IMR-90 (cell line): ENCODE measurements around the gene KDM5B. TPM values are rescaled to one million over a fixed set of nuclear protein-coding genes. Genes with fewer than 3 reads are reported as not detected.
A peak's percentile ranks its signal among the peaks of the same experiment; 100 is the strongest.

Source experiments
- ATAC-seq: fragments of 200-7000 bp; cut with Tn5 transposase; 2 replicates; pipeline ENCODE4 v1.9.1; 2020; ENCODE audit warnings: low read depth, mild to moderate bottlenecking, moderate library complexity
- BruUV-seq: library from RNA; stranded (reverse); fragments of 400-500 nt; replicated peaks from 2 replicates; lab custom pipeline; 2021; lab: Mats Ljungman, UMichigan
- CTCF ChIA-PET: fragments of 300-600 bp; formaldehyde crosslinking; extraction: SDS; loops from one replicate; lab custom pipeline; 2021; ENCODE audit warnings: antibody characterized with exemption; lab: Yijun Ruan, JAX
- POLR2A ChIA-PET: fragments of 300-600 bp; sonication (Branson Sonifier 250); formaldehyde crosslinking; loops from one replicate; lab custom pipeline; 2022; ENCODE audit warnings: antibody characterized with exemption; ENCODE audit not compliant: unreplicated experiment; lab: Charles Lee
- DNase-seq: peaks from one replicate; pipeline ENCODE4 v3.0.0; 2013
- H2AFZ ChIP-seq: replicated peaks from 2 replicates; pipeline ENCODE3; 2013; ENCODE audit warnings: low read length, mild to moderate bottlenecking; ENCODE audit not compliant: poor library complexity
- H2AK5ac ChIP-seq: 2 replicates; pipeline ENCODE4 v1.6.1; 2013; ENCODE audit warnings: low read depth, low read length, inconsistent platforms
- H2AK9ac ChIP-seq: replicated peaks from 2 replicates; pipeline ENCODE3; 2013; ENCODE audit warnings: mild to moderate bottlenecking, low read depth, low read length, moderate library complexity; ENCODE audit not compliant: poor library complexity
- H2BK120ac ChIP-seq: 2 replicates; pipeline ENCODE4 v1.6.1; 2013; ENCODE audit warnings: low read depth, low read length, inconsistent platforms
- H2BK15ac ChIP-seq: 3 replicates; pipeline ENCODE4 v1.6.1; 2013; ENCODE audit warnings: low read depth, low read length, inconsistent platforms
- H2BK20ac ChIP-seq: 2 replicates; pipeline ENCODE4 v1.6.1; 2013; ENCODE audit warnings: low read depth, mild to moderate bottlenecking, inconsistent platforms, low read length, moderate library complexity
- H2BK5ac ChIP-seq: 2 replicates; pipeline ENCODE4 v1.6.1; 2013; ENCODE audit warnings: mild to moderate bottlenecking, low read depth, low read length, inconsistent platforms; ENCODE audit not compliant: poor library complexity, severe bottlenecking
- H3K14ac ChIP-seq: replicated peaks from 2 replicates; pipeline ENCODE4 v1.6.1; 2013; ENCODE audit warnings: low read depth, low read length, inconsistent platforms
- H3K18ac ChIP-seq: 2 replicates; pipeline ENCODE4 v1.6.1; 2013; ENCODE audit warnings: low read depth, low read length, control low read depth
- H3K23ac ChIP-seq: 2 replicates; pipeline ENCODE4 v1.6.1; 2013; ENCODE audit warnings: low read depth, low read length, inconsistent platforms
- H3K27ac ChIP-seq: 2 replicates; pipeline ENCODE4 v1.5.1; 2013; ENCODE audit warnings: mild to moderate bottlenecking, control low read depth, low read length; ENCODE audit not compliant: insufficient read depth
- H3K27me3 ChIP-seq: 2 replicates; pipeline ENCODE4 v1.6.1; 2013; ENCODE audit warnings: low read length; ENCODE audit not compliant: control insufficient read depth, insufficient read depth
- H3K36me3 ChIP-seq: 2 replicates; pipeline ENCODE4 v1.6.1; 2013; ENCODE audit warnings: low read length, mixed read lengths; ENCODE audit not compliant: control insufficient read depth, insufficient read depth
- H3K4ac ChIP-seq: 2 replicates; pipeline ENCODE4 v1.6.1; 2013; ENCODE audit warnings: low read depth, low read length, inconsistent platforms
- H3K4me1 ChIP-seq: 2 replicates; pipeline ENCODE4 v1.6.1; 2013; ENCODE audit warnings: low read length, mixed read lengths; ENCODE audit not compliant: control insufficient read depth, insufficient read depth
- H3K4me2 ChIP-seq: 2 replicates; pipeline ENCODE4 v1.6.1; 2013; ENCODE audit warnings: low read depth, mild to moderate bottlenecking, control low read depth, low read length, moderate library complexity
- H3K4me3 ChIP-seq: 2 replicates; pipeline ENCODE4 v1.5.1; 2013; ENCODE audit warnings: low read depth, mild to moderate bottlenecking, control low read depth, low read length, moderate library complexity; ENCODE audit not compliant: insufficient read depth
- H3K56ac ChIP-seq: 2 replicates; pipeline ENCODE4 v1.6.1; 2013; ENCODE audit warnings: low read length, inconsistent platforms; ENCODE audit not compliant: insufficient read depth; ENCODE audit errors: extremely low read depth
- H3K79me1 ChIP-seq, 2 experiments: 2 replicates each; pipeline ENCODE4 v1.6.1; 2013; ENCODE audit warnings: low read length in 2 of 2, inconsistent platforms in 1 of 2, low read depth in 1 of 2
- H3K9ac ChIP-seq: 2 replicates; pipeline ENCODE4 v1.6.1; 2013; ENCODE audit warnings: low read depth, low read length, control low read depth
- H3K9me1 ChIP-seq: 2 replicates; pipeline ENCODE4 v1.6.1; 2013; ENCODE audit warnings: low read length, inconsistent platforms; ENCODE audit not compliant: insufficient read depth
- H3K9me3 ChIP-seq: 2 replicates; pipeline ENCODE4 v1.6.1; 2013; ENCODE audit warnings: low read length; ENCODE audit not compliant: control insufficient read depth, insufficient read depth
- H4K20me1 ChIP-seq: 2 replicates; pipeline ENCODE4 v1.6.1; 2013; ENCODE audit warnings: low read length, inconsistent platforms; ENCODE audit not compliant: insufficient read depth
- H4K5ac ChIP-seq: 2 replicates; pipeline ENCODE4 v1.6.1; 2013; ENCODE audit warnings: mild to moderate bottlenecking, low read depth, low read length, control low read depth
- H4K8ac ChIP-seq, 2 experiments: 2 replicates each; pipeline ENCODE4 v1.6.1; 2013; ENCODE audit warnings: low read depth in 2 of 2, low read length in 2 of 2, control low read depth in 1 of 2, inconsistent platforms in 1 of 2
- H4K91ac ChIP-seq: 2 replicates; pipeline ENCODE4 v1.6.1; 2013; ENCODE audit warnings: low read depth, low read length, inconsistent platforms; ENCODE audit not compliant: insufficient read depth
- CHD1 ChIP-seq: IDR thresholded peaks from 2 replicates; pipeline ENCODE4 v1.6.1; 2012; ENCODE audit warnings: low read depth, low read length, improper control_type of control experiment
- CTCF ChIP-seq: conservative IDR thresholded peaks from 2 replicates; pipeline ENCODE4 v1.5.1; 2012; ENCODE audit warnings: mild to moderate bottlenecking, low read depth, low read length, improper control_type of control experiment
- FOS ChIP-seq: fragments of 150-350 bp; IDR thresholded peaks from 2 replicates; pipeline ENCODE4 v1.6.1; 2016; ENCODE audit warnings: low read depth, low read length
- WGBS, 2 experiments: methylation state at CpG; one replicate each; pipeline versions ENCODE4 v1.1.5 to v1.1.7; 2013; ENCODE audit warnings: missing lambda C conversion rate in 2 of 2; ENCODE audit not compliant: insufficient read length in 1 of 2; ENCODE audit errors: extremely low coverage in 2 of 2; 5-methylcytosine and 5-hydroxymethylcytosine counted together
- dilution Hi-C: fragments of 300-500 bp; cut with HindIII; formaldehyde crosslinking; loops from one replicate; pipeline ENCODE4 v1.14.3; 2018; ENCODE audit warnings: low sequenced_read_pairs; ENCODE audit not compliant: unreplicated experiment
- in situ Hi-C: fragments of 300-500 bp; cut with MboI; formaldehyde crosslinking; loops from 3 replicates; pipeline ENCODE4 v1.14.3; 2019; ENCODE audit warnings: low sequenced_read_pairs, inconsistent platforms, mixed read lengths
- intact Hi-C: fragments of 100-400 bp; cut with micrococcal nuclease; formaldehyde crosslinking; loops from 2 replicates; pipeline ENCODE4 v1.10.0; 2022
- polyA plus RNA-seq, 3 experiments: library from polyadenylated mRNA; depleted of rRNA; stranded (reverse); fragments of >200 nt; gene quantifications; 2 replicates each; pipeline ENCODE4 v1.2.3, GENCODE V29; 2012; ENCODE audit warnings: low replicate concordance in 1 of 3
- total RNA-seq: library from RNA; depleted of rRNA; stranded (reverse); fragments of >200 nt; gene quantifications from 2 replicates; pipeline ENCODE4 v1.2.3, GENCODE V29; 2012

The KDM5B gene
- total and polyA plus RNA-seq, 2 of the 4 experiments (the other 2 are of a cell fraction) = 28.8 to 82.1 TPM

GRCh38 chr1:202697038-202697437 is 111.2 kb downstream of the KDM5B start:
- Histone ChIP-seq H3K36me3 (no peaks in the 10 kb centered on the region), H3K4ac (no peak overlapping the region), H4K20me1 (peaks cover 3% of the 10 kb centered on the region; the same call in 1 of the 2 replicates), H2BK5ac (no peak overlapping the region), H2AK5ac (no peak overlapping the region), H2BK15ac (no peak overlapping the region), H4K8ac (no peak overlapping the region), H3K4me1 (no peaks in the 10 kb centered on the region), H3K56ac (no peak overlapping the region), H2AFZ (peak overlapping the region; percentile 47), H3K79me1 (no peaks in the 10 kb centered on the region), H2BK120ac (no peak overlapping the region), H3K18ac (no peak overlapping the region), H3K9me1 (no peaks in the 10 kb centered on the region), H3K9ac (no peak overlapping the region), H4K91ac (no peak overlapping the region), H2AK9ac (no peak overlapping the region), H3K4me2 (no peak overlapping the region), H4K5ac (no peak overlapping the region), H3K4me3 (no peak overlapping the region), H3K14ac (no peak overlapping the region), H2BK20ac (no peak overlapping the region), H3K9me3 (no peaks in the 10 kb centered on the region), H3K27ac (no peak overlapping the region), H3K27me3 (peaks cover 62% of the 10 kb centered on the region), H3K23ac (no peak overlapping the region)
- POLR2A ChIA-PET = no interaction called here
- intact Hi-C loops (no loop called here), in situ Hi-C loops (no loop called here), dilution Hi-C loops (no loop called here)
- ATAC-seq (no peak), DNase-seq (no peak)
- CTCF ChIA-PET = no interaction called here
- BruUV-seq = no TSS peak
- no CpG with 5 or more reads among the region's 6 CpGs for WGBS, 2 experiments
- TF ChIP-seq FOS (no peak), CTCF (no peak), CHD1 (no peak)
